ENCODE results near the gene TSPAN31.
"Not testable (repeated sequence)": the region's sequence is repeated elsewhere in the genome, so short reads cannot be mapped to it uniquely, and the experiment has no call there.

Gene TSPAN31

DNA sequence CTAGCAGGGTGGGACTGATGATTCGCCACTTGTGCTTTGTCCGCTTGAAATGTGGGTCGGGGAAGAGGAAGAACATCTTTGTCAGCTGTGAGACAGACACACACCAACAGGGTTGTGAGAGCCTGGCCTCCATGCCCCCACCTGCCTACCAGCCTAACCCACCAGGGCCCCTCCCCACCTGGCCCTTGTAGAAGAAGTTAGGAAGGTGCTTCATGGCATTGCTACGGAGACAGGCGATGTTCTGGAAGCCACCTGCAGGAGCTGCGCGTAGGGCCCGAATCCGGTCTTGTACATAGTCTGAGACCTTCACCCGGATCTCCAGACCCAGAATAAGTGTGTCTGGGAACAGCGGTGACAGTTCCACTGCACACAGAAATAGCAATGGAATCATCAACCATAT, 24.8 kb downstream of the TSPAN31 start:
- DNase-seq, result no peak

DNA sequence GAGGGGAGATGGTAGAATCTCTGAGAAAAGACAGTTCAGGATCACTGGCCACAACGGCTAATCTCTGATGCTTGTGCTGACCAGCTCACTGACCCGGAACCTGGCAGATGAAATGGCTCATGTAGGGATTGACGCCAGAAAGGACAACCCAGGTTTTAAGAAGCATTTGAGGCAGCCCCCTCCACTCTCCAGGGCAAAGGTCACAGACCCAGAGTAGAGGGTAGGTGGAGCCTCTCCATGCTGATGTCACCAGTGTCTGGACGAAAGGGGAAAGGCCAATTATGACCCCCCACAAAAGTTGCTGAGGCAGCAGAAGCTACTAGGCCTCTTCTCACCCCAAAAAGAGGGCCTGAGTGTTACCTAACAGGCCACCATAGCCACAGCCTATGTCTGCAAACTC, 25.9 kb downstream of the TSPAN31 start:
- no peak for DNase-seq

DNA sequence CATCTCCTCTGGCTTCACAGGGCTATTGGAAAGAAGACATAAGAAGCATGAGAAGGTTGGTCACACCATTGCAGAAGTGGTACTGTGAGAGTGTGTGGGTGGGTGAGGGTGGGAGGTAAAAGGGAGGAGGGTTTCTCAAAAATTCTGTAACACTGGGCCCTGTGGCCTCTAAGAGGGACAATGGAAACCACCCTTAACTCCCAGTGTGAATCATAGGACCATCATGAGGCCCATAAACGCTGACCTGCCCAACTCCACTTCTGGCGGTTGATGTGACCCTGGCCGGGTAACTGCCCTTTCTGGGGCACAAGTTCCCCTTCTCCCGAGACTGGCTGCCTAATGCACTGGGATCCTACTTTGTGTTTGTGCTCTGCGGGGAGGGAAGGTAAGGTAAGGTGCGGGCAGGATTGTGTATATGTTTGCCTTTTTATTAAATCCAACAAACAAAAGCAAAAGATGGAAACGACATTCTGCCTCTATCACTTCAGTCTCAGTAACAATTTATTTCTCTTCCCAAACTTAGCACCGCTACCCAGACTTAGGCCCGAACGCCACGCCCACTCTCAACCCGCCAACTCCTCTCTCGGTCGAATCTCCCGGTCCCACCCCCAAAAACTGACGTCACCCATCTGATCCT, 26.5 kb downstream of the TSPAN31 start:
- peak; percentile 86 to 87 for DNase-seq

DNA sequence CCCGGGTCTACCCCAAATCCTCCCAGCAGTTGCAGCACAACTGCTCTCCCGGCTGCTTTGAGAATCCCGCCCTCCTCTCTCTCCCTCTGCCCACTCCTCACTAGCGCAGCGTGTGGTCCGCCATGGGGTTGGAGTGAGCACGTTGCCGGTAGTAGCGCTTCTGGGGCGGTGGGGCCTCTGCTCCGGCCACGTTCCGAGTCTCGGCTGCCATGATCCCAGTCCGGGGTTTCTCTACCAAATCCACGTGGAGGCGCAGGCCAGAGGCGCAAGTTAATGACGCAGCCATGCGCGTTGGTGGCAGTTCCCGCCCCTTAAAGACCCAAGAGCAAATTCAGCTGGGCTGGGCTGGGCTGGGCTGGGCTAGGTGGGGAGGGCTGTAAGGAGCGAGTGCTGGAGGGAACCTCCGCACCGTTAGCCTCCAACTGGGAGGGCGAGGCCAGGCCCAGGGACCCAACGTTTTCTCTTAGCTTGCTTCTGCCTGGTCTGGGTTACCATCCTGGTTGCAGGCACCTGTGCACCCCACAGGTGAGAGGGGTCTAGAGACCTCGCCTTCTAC, 27.1 kb downstream of the TSPAN31 start, which contains the start of gene METTL1:
TSS of gene METTL1 (minus strand) at position 233 of the 556 bp plus-strand sequence. CDS start at position 211, 22 bp downstream.
- peak; percentile 92 for DNase-seq

DNA sequence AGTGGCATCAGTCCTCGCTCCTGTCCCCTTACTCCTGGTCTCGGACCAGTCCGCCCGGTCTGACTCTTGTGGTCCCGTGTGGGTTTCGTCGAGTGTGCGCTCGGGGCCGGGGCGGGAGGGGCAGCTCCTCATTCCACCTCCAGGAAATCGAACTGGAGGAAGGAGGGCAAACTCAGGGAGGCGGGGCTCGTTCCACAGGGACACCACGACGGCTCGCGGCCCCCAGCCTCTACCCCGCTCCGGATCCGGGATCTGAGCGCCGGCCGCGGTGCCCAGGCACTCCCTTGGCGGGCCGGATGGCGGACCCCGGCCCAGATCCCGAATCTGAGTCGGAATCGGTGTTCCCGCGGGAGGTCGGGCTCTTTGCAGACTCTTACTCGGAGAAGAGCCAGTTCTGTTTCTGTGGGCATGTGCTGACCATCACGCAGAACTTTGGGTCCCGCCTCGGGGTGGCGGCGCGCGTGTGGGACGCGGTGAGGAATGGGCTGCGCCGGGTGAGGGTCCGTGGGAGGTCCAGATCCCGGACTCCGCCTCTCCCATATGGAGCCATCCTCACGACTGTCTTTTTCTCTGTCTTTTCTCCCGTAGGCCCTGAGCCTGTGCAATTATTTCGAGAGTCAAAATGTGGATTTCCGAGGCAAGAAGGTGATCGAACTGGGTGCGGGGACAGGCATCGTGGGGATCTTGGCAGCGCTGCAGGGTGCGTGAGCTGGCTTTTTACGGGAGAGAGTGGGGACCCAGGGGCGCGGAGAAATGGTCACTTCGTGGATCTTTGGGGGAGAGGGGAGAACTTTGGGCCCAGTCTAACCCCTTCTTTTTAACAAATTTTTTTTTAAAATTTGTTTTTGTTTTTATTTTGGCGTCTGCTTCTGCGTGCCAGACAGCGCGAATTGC, 27.8 kb downstream of the TSPAN31 start, which contains the start of gene EEF1AKMT3:
TSS of gene EEF1AKMT3 (plus strand) at position 186 of the 894 bp plus-strand sequence. CDS start at position 297, 111 bp downstream.
- DNase-seq, result no peak

DNA sequence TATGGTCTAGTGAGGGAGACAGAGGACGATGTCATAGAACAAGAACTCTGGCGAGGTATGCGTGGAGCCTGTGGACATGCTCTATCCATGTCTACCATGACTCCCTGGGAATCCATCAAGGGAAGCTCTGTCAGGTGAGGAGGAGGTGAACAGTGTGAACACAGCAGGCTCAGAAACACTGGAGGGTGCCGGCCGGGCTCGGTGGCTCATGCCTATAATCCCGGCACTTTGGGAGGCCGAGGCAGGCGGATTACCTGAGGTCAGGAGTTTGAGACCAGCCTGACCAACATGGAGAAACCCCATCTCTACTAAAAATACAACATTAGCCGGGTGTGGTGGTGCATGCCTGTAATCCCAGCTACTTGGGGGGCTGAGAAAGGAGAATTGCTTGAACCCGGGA, 29.8 kb downstream of the TSPAN31 start:
- DNase-seq, result not testable (repeated sequence)

DNA sequence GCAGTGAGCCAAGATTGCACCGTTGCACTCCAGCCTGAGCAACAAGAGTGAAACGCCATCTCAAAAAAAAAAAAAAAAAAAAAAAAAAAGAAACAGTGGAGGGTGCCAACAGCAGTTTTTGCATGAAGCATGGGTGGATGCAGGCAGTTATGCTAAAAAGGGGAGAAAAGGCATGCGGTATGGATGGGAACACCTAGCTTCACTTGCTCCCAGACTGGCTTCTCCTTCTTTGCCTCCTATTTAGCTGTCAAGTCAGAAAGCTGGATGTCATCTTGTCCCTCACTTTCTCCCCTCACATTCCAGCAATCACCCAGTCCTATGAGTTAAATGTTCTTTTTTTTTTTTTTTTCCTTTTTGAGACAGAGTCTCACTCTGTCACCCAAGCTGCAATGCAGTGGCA, 30.2 kb downstream of the TSPAN31 start:
- DNase-seq, result no peak

DNA sequence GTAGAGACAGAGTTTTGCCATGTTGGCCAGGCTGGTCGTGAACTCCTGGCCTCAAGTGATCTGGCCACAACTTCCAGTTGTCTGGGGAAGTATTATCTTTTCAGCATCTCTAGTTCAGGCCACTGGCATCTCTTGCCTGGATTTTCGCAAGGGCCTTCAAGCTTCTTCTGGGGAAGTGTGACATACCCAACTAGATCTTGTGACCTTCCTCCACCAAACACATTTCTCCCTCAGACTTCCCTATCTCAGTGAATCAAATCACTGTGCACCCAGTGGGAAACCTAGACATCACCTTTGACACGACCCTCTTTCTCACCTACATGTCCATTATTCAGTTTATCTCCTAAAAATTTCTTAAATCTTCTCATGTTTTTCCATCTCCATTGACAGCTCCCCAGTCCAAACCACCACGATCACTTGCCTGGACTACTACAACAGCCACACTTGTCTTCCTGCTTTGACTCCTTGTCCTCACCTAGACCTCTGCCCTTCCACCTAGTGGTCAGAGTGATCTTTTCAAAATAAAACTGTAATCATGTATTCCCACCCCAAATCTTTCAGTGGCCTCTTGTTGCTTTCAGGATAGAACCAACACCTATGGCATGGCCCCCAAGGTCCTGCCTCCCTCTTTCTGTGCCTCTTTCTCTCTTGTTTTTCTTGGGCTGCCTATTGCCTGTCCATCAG, 30.9 kb downstream of the TSPAN31 start:
- DNase-seq, result peak in 1 of 2 donors; percentile 39

DNA sequence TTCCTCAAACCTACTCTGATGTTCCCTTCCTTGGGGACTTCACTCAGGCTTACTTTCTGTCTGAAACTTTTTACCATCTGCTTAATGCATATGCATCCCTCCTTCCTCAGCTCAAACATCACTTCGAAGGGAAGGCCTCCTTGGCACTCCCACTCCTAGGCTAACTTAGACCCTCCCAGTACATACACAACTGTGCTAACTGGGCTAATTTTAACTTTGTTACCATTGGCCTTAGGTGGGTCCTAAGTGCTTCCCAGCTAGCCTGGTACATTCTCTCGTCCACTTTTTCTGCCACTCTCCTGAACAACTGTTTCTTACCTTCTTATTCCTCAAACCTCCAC, 31.4 kb downstream of the TSPAN31 start:
- DNase-seq, result no peak

DNA sequence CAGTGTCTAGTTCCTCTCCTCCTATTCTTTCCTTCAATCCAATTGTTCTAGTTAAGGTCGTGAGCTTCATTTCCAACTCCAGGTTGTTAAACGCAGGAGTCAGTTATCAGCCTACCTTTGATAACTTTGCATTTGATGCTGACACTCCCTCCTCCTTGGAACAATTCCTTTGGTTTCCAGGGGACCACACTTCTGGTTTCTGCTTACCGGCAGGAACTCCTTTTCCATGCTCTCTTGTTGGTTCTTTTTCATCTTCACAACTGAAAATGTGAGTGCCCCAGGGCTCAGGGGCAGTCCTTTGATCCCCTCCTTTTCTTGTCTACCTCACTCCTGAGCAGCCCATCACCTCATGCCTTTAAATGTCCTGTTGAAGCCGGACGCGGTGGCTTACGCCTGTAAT, 32.5 kb downstream of the TSPAN31 start:
- DNase-seq, result no peak

DNA sequence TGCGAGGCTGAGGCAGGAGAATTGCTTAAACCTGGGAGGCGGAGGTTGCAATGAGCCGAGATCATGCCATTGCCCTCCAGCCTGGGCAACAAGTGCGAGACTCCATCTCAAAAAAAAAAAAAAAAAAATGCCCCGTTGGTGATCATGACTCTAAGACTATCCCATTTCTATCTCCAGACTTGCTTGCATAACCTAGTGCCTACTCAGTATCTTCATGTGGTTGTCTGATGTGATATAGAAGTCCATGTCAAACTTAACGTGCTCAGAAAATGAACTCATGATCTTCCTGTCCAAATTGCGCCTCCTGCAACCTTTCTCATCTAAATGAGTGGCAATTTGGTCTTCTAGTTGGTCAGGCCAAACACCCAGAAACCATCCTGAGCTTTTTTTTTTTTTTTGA, 33.1 kb downstream of the TSPAN31 start:
- no peak for DNase-seq

DNA sequence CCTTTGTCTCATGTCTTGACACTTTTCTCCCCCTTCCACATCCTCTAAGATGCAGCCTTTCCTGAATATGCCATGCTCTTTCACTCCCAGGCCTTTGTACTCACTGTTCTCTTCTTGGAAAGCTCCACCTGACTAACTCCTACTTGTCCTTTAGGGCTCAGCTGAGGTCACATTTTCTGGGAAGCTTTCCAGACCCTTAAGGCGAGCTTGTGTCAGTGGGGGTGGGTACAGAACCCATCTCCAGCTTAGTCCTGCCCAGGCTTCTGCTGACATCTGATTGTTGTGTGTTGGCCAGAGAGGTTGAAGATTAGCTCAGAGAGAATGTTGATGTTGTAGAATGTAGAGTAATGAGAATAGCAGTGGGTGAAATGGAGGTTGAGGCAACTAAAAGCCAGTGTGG, 34.9 kb downstream of the TSPAN31 start:
- DNase-seq, result no peak

DNA sequence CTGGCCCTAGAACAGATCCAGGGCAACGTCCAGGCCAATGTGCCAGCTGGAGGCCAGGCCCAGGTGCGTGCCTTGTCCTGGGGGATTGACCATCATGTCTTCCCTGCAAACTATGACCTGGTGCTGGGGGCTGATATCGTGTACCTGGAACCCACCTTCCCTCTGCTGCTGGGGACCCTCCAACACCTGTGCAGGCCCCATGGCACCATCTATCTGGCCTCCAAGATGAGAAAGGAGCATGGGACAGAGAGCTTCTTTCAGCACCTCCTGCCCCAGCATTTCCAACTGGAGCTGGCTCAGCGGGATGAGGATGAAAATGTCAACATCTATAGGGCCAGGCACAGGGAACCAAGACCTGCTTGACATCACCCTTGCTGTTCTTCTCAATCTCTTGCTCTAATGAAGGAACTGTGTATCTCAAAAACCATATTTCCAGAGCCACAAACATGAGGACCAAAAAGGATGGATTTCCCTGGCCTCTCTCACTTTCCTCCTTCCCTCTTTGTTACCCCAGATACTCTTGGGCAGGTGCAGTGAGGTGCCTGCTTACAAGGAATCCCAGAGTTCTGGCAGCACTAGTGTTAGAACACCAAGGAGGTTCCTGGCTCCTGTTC, 35.6 kb downstream of the TSPAN31 start:
- DNase-seq, result no peak

DNA sequence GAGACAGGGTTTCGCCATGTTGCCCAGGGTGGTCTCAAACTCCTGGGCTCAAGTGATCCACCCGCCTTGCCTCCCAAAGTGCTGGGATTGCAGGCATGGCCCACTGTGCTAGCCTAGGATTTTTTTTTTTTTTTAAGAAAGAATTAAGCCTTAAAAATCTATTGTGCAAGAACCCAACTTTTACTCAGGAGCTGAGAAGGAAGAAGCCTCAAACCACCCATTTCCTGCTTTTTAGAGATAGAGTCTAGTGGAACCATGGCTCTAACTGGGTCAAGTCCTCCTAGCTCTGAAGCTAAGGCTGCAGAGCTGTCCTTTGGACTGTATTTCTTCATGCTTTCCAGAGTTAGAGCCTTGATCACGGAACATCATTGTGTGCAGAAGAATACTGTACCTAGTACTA, 36.4 kb downstream of the TSPAN31 start:
- peak in 1 of 2 donors; percentile 34 for DNase-seq

DNA sequence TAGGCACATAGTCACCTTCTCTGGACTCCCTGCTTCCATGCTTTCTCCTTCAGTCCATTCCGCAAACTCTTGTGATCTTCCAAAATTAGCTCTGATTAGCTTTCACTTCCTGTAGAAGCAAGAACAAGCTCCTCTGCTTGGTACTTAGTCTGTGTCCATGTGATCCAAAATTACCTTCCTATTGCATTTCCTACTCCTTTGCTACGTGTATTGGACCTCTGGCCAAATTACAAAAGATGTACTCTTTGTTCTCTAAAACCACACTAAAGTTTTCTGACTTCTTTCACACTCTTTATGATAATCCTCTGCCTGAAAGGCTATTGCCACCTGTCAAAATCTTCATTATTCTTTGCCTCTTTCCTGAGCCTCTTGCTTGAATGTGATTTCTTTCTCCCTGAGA, 37.0 kb downstream of the TSPAN31 start:
- no peak for DNase-seq

DNA sequence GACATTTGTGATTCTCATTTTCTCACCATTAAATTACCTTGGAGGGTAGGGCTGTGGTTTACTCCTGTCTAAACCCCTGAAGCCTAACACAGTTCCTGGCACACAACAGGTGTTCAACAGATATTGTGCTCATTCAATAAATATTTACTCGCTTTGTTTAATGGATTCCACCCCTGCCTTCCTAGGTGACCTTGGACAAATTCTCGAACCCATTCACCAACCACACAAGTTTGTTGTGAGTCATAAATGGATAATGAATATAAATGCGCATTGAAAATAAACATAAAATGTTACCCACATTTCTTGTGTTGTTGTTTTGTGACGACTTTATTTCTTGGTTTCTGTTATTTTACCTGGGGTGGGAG, 37.4 kb downstream of the TSPAN31 start:
- no peak for DNase-seq

DNA sequence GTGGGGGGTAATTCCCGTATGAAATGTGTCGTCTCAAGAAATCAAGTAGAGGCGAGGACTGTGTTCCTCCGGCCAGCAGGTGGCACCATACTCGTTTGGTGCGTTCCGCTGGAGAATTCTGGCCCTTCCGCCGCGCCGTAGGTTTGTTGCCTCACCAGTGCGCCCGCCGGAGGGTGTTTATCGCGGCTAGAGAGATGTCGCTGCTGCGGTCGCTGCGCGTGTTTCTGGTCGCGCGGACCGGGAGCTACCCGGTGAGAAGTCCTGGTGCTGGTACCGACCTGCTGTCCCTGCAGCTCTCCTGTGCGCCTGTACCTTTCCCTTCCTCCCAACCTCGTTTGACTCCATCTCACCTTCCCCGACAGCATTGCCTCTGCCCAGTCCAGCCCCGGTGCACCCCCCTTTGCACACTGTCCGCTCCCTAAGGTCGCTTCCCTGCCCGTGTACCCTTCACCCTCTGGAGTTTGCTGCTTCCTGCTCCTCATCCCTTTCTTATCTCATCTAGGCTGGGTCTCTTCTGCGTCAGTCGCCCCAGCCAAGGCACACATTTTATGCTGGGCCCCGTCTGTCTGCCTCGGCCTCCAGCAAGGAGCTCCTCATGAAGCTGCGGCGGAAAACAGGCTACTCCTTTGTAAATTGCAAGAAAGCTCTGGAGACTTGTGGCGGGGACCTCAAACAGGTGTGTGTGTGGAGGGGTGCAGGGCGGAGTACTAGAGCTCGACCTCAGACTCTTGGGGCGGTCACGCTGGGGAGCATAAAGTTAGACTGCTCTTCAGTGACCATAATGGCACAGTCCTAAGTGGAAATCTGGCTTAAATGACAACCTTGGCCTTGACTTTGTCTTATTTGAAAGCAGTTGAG, 38.0 kb downstream of the TSPAN31 start, which contains the start of gene TSFM:
TSS of gene TSFM (plus strand) at position 180 of the 858 bp plus-strand sequence. CDS start at position 195, 15 bp downstream.
- peak; percentile 94 to 97 for DNase-seq

DNA sequence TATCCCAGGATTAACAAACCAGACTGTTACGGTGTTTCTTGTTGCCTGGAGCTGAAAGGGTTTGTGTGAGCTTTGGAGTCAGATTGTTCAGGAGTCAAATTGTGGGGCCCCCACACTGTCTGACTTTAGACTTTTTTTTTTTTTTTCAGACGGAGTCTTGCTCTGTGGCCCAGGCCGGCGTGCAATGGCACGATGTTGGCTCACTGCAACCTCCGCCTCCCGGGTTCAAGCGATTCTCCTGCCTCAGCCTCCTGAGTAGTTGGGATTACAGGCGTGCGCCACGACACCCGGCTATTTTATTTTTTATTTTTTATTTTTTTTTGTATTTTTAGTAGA, 38.6 kb downstream of the TSPAN31 start:
- DNase-seq, result no peak

DNA sequence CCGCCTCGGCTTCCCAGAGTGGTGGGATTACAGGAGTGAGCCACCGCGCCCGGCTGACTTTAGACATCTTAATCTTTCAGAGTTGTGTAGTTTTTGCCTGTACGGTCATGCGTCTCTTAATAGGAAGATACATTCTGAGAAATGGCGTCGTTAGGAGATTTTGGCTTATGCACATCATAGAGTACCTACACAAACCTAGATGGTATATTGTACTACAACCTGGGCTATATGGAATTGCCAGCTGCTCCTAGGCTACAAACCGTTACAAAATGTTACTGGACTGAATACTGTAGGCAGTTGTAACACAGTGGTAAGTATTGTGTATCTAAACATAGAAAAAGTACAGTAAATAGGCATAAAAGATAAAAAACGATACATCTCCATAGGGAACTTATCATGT, 39.0 kb downstream of the TSPAN31 start:
- DNase-seq, result no peak

DNA sequence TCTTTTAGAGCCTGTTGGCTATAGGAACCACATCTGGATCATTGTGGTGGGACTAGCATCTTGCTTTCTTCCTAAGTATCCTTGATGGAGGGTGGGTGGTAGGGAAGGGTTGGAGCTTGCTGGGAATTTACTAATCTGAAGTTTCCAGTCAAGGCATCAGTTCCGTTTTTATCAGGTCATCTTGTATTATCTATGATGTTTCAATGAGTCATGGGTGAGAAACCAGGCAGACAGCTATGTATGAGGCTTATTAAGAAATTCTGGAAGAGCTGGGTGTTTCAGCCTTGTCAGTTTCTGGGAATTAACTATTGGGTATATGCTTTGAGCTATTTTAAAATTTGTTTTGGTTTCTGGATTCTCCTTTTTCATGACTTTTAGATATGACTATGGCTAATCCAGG, 49.1 kb downstream of the TSPAN31 start:
- no peak for DNase-seq

DNA sequence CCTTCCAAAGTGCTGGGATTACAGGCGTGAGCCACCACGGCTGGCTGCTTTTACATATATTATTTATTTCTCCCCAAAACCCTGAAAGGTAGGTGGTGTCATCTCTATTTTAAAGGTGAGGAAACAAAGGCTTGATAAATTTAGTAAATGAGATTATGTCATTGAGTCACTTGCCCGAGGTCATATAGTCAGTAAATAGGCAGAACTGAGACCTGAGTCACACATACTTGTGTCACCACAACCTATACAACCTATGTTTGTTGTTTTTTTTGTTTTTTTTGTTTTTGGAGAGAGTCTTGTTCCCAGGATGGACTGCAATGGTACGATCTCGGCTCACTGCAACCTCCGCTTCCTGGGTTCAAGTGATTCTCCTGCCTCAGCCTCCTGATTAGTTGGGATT, 50.5 kb downstream of the TSPAN31 start:
- DNase-seq, result no peak

DNA sequence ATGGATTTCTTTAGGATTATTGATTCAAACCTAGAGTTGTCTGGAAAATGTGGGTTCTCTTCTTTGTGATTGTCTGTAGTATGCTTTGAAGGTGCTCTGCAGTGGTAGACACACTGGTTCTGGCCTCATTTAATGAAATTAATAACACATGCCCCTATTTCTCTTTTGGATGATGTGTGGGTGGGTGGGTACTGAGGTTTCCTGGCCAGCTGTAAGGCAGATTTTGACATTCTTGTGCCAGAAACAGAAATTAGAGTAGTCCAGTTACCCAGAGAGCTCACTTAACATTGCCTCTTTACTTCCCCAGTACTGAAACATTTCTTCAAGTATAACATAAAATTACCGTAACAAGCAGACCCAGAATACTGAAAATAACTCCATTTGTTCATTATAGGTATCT, 52.2 kb downstream of the TSPAN31 start:
- DNase-seq, result no peak

All from CD4-positive, alpha-beta T cell treated with Interleukin-4 for 1 hour (primary cell).